Natural killer cell (primary cell): ENCODE results near the gene NGLY1. TPM values are rescaled to one million over a fixed set of nuclear protein-coding genes. Genes with fewer than 3 reads are reported as not detected.

Source experiments
- ATAC-seq, 3 donors: fragments of 150-1000 bp in 2 of 3; fragments of 200-7000 bp in 1 of 3; cut with Tn5 transposase; 1 replicate in 1 of 3; 2 replicates in 2 of 3; pipeline ENCODE4 v1.10.0; 2021; ENCODE audit warnings: mild to moderate bottlenecking in 2 of 3, moderate library complexity in 2 of 3
- DNase-seq, 2 donors: peaks; one replicate each; pipeline versions ENCODE4 v3.0.0 to v3.0.0-alpha.2; 2013 to 2021; ENCODE audit warnings: mixed read lengths in 1 of 2
- H3K27ac ChIP-seq: one replicate; pipeline ENCODE4 v1.5.1; 2013; ENCODE audit warnings: mild to moderate bottlenecking, low read length
- H3K27me3 ChIP-seq: one replicate; pipeline ENCODE4 v1.6.1; 2013; ENCODE audit warnings: low read length; ENCODE audit not compliant: control insufficient read depth, insufficient read depth
- H3K36me3 ChIP-seq: one replicate; pipeline ENCODE4 v1.6.1; 2013; ENCODE audit warnings: low read length; ENCODE audit not compliant: control insufficient read depth, insufficient read depth
- H3K4me1 ChIP-seq: one replicate; pipeline ENCODE4 v1.6.1; 2013; ENCODE audit warnings: low read length; ENCODE audit not compliant: control insufficient read depth, insufficient read depth
- H3K4me3 ChIP-seq: one replicate; pipeline ENCODE4 v1.5.1; 2013; ENCODE audit warnings: low read length
- H3K9me3 ChIP-seq: one replicate; pipeline ENCODE4 v1.6.1; 2013; ENCODE audit warnings: low read length; ENCODE audit not compliant: control insufficient read depth, insufficient read depth
- H3K27ac Mint-ChIP-seq, 2 donors: one replicate each; pipeline ENCODE4 v1.8.0; 2022; ENCODE audit warnings: mild to moderate bottlenecking in 2 of 2, mixed read lengths in 2 of 2, moderate library complexity in 1 of 2
- H3K27me3 Mint-ChIP-seq, 2 donors: one replicate each; pipeline ENCODE4 v1.8.0; 2022; ENCODE audit warnings: low read depth in 2 of 2, mixed read lengths in 2 of 2
- H3K36me3 Mint-ChIP-seq: one replicate; pipeline ENCODE4 v1.8.0; 2022; ENCODE audit warnings: mixed read lengths
- H3K4me1 Mint-ChIP-seq, 2 donors: one replicate each; pipeline ENCODE4 v1.8.0; 2022; ENCODE audit warnings: mixed read lengths in 2 of 2
- H3K4me3 Mint-ChIP-seq: one replicate; pipeline ENCODE4 v1.8.0; 2022; ENCODE audit warnings: mild to moderate bottlenecking, moderate library complexity, mixed read lengths
- H3K9me3 Mint-ChIP-seq, 2 donors: one replicate each; pipeline ENCODE4 v1.8.0; 2022; ENCODE audit warnings: mixed read lengths in 2 of 2
- CTCF ChIP-seq: fragments of 200-600 bp; IDR thresholded peaks from one replicate; pipeline ENCODE4 v1.8.0; 2022; ENCODE audit warnings: antibody characterized with exemption
- WGBS: methylation state at CpG from one replicate; pipeline ENCODE4 v1.1.7; 2013; ENCODE audit warnings: missing lambda C conversion rate; ENCODE audit not compliant: insufficient coverage; 5-methylcytosine and 5-hydroxymethylcytosine counted together
- intact Hi-C: fragments of 100-400 bp; cut with micrococcal nuclease; formaldehyde crosslinking; loops from one replicate; pipeline ENCODE4 v1.14.2; 2022
- total RNA-seq, 4 donors: library from RNA; stranded (reverse); fragments of 120-200 nt in 1 of 4; gene quantifications; one replicate each; pipeline versions ENCODE4 v1.2.3 to v1.2.4, GENCODE V29; 2013 to 2022

The NGLY1 gene
- total RNA-seq, 3 donors from 2014 or later (not counting 1 experiment from before 2014, with no cell fraction given): 63.0 to 93.5 (median 88.6) TPM

GRCh38 chr3:25678581-25678980, 104.7 kb downstream of the NGLY1 start:
- Histone ChIP-seq H3K4me3 (no peak overlapping the region), H3K4me1 (no peaks in the 10 kb centered on the region), H3K27me3 (no peaks in the 10 kb centered on the region), H3K9me3 (peaks cover 1% of the 10 kb centered on the region), H3K36me3 (no peaks in the 10 kb centered on the region), H3K27ac (no peak overlapping the region)
- H3K27me3 Mint-ChIP-seq: no peaks in the 10 kb centered on the region
- no peaks in the 10 kb centered on the region for H3K36me3 Mint-ChIP-seq
- H3K9me3 Mint-ChIP-seq: no peaks in the 10 kb centered on the region
- intact Hi-C loops: no loop called here
- ATAC-seq: no peak
- H3K4me1 Mint-ChIP-seq: no peaks in the 10 kb centered on the region
- no peak for TF ChIP-seq CTCF
- H3K4me3 Mint-ChIP-seq: no peak overlapping the region
- no peak for DNase-seq
- no peak overlapping the region for H3K27ac Mint-ChIP-seq

GRCh38 chr3:25677121-25677520, 106.1 kb downstream of the NGLY1 start:
- H3K36me3 ChIP-seq: no peaks in the 10 kb centered on the region
- 80% methylated on average over 2 of the region's 2 CpGs for WGBS
- Mint-ChIP-seq H3K36me3 (no peaks in the 10 kb centered on the region), H3K4me3 (no peak overlapping the region), H3K9me3 (no peaks in the 10 kb centered on the region), H3K27me3 (no peaks in the 10 kb centered on the region), H3K4me1 (no peaks in the 10 kb centered on the region), H3K27ac (no peak overlapping the region)
- H3K4me1 ChIP-seq: no peaks in the 10 kb centered on the region
- no peaks in the 10 kb centered on the region for H3K27me3 ChIP-seq
- peaks cover 3% of the 10 kb centered on the region for H3K9me3 ChIP-seq
- intact Hi-C loops: no loop called here
- H3K4me3 ChIP-seq: no peak overlapping the region
- DNase-seq (no peak), ATAC-seq (no peak)
- TF ChIP-seq CTCF: no peak
- no peak overlapping the region for H3K27ac ChIP-seq

- intact Hi-C loops: no loop called here
- H3K4me3 Mint-ChIP-seq: no peak overlapping the region
- no peaks in the 10 kb centered on the region for H3K4me1 ChIP-seq
- no peaks in the 10 kb centered on the region for H3K4me1 Mint-ChIP-seq
- WGBS: 92% methylated on average over 2 of the region's 2 CpGs
- H3K27ac ChIP-seq: no peak overlapping the region
- H3K36me3 ChIP-seq: no peaks in the 10 kb centered on the region
- H3K27me3 ChIP-seq: no peaks in the 10 kb centered on the region
- no peak for TF ChIP-seq CTCF
- ATAC-seq (no peak), DNase-seq (no peak)
- H3K9me3 Mint-ChIP-seq: no peaks in the 10 kb centered on the region
- H3K9me3 ChIP-seq: peaks cover 3% of the 10 kb centered on the region
- no peaks in the 10 kb centered on the region for H3K36me3 Mint-ChIP-seq
- H3K27me3 Mint-ChIP-seq: no peaks in the 10 kb centered on the region
- no peak overlapping the region for H3K27ac Mint-ChIP-seq
- no peak overlapping the region for H3K4me3 ChIP-seq
Observed at GRCh38 chr3:25674670-25675069, 108.6 kb downstream of the NGLY1 start.

GRCh38 chr3:25673738-25674298, 109.4 kb downstream of the NGLY1 start:
- Mint-ChIP-seq H3K27me3 (peaks cover 0 to 2% of the 10 kb centered on the region in 2 donors), H3K4me3 (no peak overlapping the region), H3K4me1 (no peaks in the 10 kb centered on the region), H3K9me3 (no peaks in the 10 kb centered on the region), H3K36me3 (no peaks in the 10 kb centered on the region), H3K27ac (no peak overlapping the region)
- no peak for TF ChIP-seq CTCF
- intact Hi-C loops: no loop called here
- Histone ChIP-seq H3K9me3 (peaks cover 3% of the 10 kb centered on the region), H3K36me3 (no peaks in the 10 kb centered on the region), H3K4me1 (no peaks in the 10 kb centered on the region), H3K27me3 (no peaks in the 10 kb centered on the region), H3K4me3 (no peak overlapping the region), H3K27ac (no peak overlapping the region)
- no peak for DNase-seq
- WGBS: 92% methylated on average over 8 of the region's 8 CpGs
- ATAC-seq: no peak
